Measurements from ENCODE around the gene ZBTB20.

DNA sequence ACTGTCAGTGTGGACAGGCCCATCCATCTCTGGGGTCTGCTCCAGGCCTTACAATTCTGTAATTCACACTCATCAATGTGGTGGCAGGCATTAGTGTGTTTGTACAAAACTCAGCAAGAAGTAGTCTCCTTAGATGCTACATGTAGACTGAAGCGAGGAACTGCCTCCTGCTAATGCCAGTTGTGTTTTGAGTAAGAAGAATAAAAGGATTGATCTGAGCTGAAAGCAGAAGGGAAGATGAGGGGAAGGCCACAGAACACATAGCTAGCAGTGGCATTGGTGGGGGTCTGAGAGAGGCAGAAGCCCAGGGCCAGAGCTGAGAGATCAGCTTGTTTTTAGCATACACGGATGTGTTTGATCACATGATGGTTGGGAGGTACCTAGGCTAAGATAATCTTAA lies 709.2 kb downstream of the ZBTB20 start:
- TF ChIP-seq, protein P1, sequence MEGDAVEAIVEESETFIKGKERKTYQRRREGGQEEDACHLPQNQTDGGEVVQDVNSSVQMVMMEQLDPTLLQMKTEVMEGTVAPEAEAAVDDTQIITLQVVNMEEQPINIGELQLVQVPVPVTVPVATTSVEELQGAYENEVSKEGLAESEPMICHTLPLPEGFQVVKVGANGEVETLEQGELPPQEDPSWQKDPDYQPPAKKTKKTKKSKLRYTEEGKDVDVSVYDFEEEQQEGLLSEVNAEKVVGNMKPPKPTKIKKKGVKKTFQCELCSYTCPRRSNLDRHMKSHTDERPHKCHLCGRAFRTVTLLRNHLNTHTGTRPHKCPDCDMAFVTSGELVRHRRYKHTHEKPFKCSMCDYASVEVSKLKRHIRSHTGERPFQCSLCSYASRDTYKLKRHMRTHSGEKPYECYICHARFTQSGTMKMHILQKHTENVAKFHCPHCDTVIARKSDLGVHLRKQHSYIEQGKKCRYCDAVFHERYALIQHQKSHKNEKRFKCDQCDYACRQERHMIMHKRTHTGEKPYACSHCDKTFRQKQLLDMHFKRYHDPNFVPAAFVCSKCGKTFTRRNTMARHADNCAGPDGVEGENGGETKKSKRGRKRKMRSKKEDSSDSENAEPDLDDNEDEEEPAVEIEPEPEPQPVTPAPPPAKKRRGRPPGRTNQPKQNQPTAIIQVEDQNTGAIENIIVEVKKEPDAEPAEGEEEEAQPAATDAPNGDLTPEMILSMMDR (IDR thresholded peaks at IDR 0.05) = no peak
- no peak for TF ChIP-seq POLR2AphosphoS5 (IDR thresholded peaks at IDR 0.05)
